Inferior parietal cortex (tissue), 1 donor: ENCODE data around the gene OR2D2.
"Not testable (repeated sequence)": the region's sequence is repeated elsewhere in the genome, so short reads cannot be mapped to it uniquely, and the experiment has no call there.

Source experiments
- DNase-seq: peaks from one replicate; pipeline ENCODE4 v3.0.0-alpha.2; 2016; ENCODE audit errors: extremely low spot score

Gene OR2D2

GRCh38 chr11:6892400-6892799 is at the start of gene OR2D2:
TSS of gene OR2D2 (minus strand) at chr11:6892500. CDS start at chr11:6892500, 0 bp downstream.
- DNase-seq, result no peak

- no peak for DNase-seq
Measured at GRCh38 chr11:6941970-6942369, 49.7 kb upstream of the OR2D2 start.

DNA sequence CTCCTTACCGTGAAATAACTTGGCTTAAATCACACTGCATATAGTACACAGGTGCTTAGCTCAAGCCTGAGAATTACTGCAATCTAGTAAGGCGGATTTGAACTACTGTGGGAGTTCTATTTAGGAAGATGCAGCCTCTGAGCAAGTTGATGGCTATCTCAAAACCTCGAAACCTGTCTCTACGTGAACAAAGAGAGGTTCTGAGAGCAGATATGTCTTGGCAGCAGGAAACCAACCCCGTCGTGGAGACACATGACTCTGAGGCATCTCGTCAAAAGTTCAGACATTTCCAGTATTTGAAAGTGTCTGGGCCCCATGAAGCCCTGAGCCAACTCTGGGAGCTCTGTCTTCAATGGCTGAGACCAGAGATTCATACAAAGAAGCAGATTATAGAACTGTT is 39.8 kb upstream of the OR2D2 start:
- no peak for DNase-seq

- no peak for DNase-seq
Measured at GRCh38 chr11:6931146-6931713, 38.9 kb upstream of the OR2D2 start.

DNA sequence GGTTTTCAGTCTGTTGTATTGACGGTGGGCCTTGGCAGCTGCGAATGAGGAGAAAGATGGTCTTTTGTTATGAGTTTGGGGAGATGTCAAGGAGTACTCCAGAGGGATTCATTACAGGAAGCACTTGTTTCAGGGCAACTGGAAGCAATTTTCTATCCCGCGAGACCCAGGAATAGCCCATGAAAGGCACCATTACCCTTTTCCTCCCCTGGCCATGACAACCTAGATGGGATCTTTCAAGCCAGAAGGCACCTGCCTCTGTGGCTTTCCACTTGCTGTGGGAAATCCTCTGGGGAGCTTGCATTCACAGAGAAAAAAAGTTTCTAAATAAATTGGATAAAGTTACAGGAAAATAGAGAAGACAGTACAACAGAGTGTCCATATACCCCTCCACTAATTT is 36.6 kb upstream of the OR2D2 start:
- DNase-seq, result no peak

- peak; percentile 9 for DNase-seq
Measured at GRCh38 chr11:6927030-6927617, 34.8 kb upstream of the OR2D2 start.

DNA sequence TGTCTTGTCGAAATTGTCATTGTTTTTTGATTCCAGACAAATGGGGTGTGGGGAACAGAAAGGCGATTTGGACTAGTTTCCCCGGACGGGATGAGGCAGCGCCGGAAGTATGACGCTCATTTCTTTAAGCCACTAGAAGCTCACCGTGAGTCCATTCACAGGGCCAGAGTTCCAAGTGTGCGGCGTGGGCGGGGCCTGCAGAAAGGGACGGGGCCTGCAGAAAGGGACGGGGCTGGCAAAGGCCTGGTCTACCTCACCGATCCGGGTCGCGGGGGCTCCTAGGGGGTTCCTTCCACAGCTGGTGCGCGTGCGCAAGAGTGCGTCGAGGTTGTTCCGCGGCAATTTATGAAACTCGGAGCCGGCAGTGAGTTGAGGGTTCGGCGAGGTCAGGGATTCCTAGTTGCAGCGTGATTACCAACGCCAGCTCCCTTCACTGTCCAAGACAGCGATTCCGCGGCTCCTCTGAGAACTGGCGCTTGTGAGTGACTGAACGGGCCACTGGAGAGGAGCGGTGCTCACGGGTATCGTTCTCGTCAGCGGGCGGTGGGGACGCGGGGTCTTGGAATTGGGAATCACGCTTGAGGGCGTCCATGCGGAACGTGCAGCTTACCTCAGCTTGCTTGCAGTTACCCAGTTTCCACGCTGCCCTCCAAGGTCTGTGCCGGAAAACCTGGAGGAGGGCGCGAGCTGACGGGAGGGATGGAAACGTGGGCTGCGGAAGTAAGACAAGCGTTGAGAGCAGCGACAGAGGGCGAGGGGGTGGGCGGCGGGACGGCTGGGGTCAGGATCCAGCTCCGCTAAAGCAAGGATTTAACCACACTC is 34.1 kb upstream of the OR2D2 start, which contains the start of gene ZNF215:
TSS of gene ZNF215 (plus strand) at position 219 of the 822 bp plus-strand sequence. CDS start 5,847 bp downstream, outside the sequence.
- DNase-seq, result peak; percentile 65

- DNase-seq, result no peak
Measured at GRCh38 chr11:6925636-6926207, 33.4 kb upstream of the OR2D2 start.

- no peak for DNase-seq
Measured at GRCh38 chr11:6925007-6925577, 32.8 kb upstream of the OR2D2 start.

GRCh38 chr11:6920702-6921101 is 28.4 kb upstream of the OR2D2 start, which contains the start of gene OR2D3:
TSS of gene OR2D3 (plus strand) at chr11:6921002. CDS start at chr11:6921002, 0 bp downstream.
- DNase-seq, result no peak

- no peak for DNase-seq
Measured at GRCh38 chr11:6919698-6920097, 27.4 kb upstream of the OR2D2 start.

DNA sequence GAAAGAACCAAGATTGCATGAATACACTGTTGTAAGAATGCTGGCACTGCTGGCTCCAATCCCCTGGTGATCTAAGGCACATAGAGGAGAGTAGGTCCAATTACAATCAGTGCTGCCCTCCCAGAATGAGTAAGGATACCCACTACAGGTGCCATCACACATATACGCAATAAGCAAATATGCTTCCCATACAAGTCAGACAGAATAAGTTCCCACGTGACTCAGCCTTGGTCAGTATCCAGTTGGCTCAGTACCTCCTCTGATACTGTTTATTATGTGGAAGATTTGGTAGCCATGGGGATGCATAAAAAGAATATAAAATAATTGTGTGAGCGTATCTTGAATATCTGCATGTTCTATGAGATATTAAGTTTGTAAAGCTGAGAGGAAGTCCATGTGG is 19.6 kb upstream of the OR2D2 start:
- no peak for DNase-seq

DNA sequence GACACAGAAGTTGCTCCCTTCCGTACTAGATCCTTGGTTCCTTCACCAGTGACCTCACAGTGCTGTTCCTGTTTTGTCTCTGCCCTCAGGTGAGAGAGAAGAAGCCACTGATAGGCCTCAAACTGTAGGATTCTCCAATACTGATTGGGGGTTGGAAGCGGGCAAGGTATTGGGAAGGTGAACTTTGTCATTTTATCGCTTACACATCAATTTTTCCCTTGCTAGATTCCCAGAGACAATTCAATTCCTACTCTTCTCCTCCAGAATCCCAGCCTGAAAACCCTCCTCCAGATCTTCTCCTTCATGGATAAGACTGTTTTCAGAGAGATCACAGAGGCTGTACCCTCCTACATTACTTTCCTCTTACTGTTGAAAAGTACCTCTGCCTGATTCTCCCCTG is 19.1 kb upstream of the OR2D2 start:
- no peak for DNase-seq

DNA sequence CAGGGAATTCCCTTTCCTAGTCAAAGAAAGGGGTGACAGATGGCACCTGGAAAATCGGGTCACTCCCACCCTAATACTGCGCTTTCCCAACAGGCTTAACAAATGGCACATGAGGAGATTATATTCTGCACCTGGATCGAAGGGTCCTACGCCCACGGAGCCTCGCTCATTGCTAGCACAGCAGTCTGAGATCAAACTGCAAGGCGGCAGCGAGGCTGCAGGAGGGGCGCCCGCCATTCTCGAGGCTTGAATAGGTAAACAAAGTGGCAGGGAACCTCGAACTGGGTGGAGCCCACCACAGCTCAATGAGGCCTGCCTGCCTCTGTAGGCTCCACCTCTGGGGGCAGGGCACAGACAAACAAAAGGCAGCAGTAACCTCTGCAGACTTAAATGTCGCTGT is 12.5 kb upstream of the OR2D2 start:
- DNase-seq, result not testable (repeated sequence)

- DNase-seq, result no peak
Measured at GRCh38 chr11:6900327-6900999, 8.2 kb upstream of the OR2D2 start.

- DNase-seq, result no peak
Measured at GRCh38 chr11:6898911-6899310, 6.6 kb upstream of the OR2D2 start.

DNA sequence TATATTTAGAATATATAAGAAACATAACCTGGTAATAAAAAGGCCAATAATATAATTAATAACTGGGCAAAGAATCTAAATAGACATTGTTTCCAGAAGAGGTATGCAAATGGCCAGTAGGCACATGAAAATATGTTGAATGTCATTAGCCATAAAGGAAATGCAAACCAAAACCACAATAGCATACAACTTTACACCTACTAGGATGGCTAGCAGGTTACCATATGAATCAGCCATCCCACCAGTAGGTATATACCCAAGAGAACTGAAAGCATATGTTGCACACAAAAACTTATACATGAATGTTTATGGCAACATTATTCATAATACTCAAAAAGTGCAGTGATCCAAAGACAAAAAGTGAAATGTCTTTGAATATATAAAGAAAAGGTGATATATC is 2.7 kb upstream of the OR2D2 start:
- DNase-seq, result no peak

- DNase-seq, result no peak
Measured at GRCh38 chr11:6894097-6894496, 1.8 kb upstream of the OR2D2 start.

DNA sequence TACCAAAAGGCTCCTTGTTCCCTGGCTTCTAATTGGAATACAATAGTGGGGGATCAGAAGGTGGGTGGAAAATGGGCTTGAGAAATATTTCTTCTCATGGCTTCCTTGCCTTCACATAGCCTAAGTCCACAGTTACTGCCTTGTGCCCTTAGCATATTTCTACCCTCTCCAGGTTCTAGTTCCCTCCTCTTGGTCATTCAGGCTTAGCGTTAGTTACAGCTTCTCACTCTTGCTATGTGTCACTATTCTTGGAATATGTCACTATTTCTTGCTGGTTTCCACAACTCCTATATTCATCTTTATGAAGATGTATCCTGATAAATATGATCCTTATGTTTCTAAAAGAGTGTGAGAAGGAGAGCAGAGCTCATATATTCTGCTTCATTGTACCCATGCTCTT is 2.5 kb downstream of the OR2D2 start:
- no peak for DNase-seq

- DNase-seq, result no peak
Measured at GRCh38 chr11:6888830-6889229, 3.5 kb downstream of the OR2D2 start.

DNA sequence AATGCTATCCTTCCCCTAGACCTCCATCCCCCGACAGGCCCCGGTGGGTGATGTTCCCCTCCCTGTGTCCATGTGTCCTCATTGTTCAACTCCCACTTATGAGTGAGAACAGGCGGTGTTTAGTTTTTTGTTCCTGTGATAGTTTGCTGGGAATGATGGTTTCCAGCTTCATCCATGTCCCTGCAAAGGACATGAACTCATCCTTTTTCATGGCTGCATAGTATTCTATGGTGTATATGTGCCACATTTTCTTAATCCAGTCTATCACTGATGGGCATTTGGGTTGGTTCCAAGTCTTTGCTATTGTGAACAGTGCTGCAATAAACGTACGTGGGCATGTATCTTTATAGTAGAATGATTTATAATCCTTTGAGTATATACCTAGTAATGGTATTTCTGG is 4.6 kb downstream of the OR2D2 start:
- not testable (repeated sequence) for DNase-seq

DNA sequence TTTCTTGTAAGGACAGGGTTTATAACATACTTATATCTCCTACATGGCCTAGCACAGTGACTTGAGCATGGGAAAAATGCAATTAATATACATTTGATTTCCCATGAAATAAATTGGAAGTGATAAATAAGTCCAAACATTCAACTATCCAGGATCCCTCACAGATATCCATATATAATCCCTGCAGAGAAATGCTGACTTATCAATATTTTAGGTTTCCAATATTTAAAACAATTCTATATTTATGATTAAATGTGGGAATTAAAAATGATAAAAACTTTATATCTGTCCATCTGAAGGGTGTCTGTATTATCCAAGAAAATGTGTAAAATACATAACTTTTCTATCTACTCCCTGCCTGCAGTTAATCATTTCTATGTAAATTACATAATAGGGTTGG is 9.5 kb downstream of the OR2D2 start:
- no peak for DNase-seq
